ENCODE measurements around the gene TUBG1. TPM values are rescaled to one million over a fixed set of nuclear protein-coding genes. Genes with fewer than 3 reads are reported as not detected.

TUBG1 gene
- total and polyA plus RNA-seq, 9 donors, result 11.3 to 41.2 (median 25.1) TPM

DNA sequence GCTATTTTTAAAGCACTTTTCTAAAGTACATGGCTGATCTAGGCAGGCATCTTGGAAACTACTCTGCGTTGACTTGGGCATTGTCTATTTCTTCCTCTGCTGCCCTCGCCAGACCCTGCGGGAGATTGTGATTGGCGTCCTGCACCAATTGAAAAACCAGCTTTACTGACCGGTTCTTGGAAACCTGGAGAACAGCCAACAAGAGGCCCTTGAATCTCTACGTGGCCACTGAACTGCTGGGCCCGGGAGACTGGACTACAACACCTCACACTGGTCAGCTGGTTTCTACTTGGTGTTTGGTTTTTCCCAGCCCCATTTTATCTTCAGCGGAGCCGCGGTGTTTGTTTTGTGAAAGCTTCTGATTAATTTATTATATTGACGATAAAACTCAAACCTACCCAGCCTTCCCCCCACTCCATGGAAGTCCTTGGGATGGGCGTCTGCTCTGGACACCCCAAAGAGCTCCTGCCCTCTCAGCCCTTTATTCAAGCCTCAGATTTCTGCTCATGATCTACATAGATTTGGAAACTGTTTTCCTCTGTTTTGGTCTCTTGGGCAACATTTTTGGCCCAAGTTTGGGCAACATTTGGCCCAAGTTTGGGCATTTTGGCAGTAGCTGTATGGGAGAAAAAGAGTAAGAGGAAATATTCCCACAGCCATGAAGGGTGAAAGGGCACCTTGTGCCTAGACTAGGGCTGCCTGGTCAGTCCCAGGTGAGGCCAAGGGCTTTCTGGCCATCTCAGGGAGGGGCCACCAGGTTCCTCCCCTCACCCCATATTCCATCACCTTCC is 37.9 kb upstream of the TUBG1 start:
- DNase-seq, result peak in 1 of 5 donors; percentile 21
- H3K27me3 ChIP-seq, result no peaks in the 10 kb centered on the region
- no peaks in the 10 kb centered on the region for H3K36me3 ChIP-seq
- no peak overlapping the region for H3K27ac ChIP-seq
- intact Hi-C loops (cut with DNase I), result no loop called here
- TF ChIP-seq CTCF (IDR thresholded peaks at IDR 0.05) (no peak), POLR2A (IDR thresholded peaks at IDR 0.05) (no peak), EP300 (IDR thresholded peaks at IDR 0.05) (no peak)
- H3K4me3 ChIP-seq, result no peak overlapping the region
- peaks cover 2% of the 10 kb centered on the region for H3K4me1 ChIP-seq (ENCODE audit: insufficient read depth)
- no peaks in the 10 kb centered on the region for H3K9me3 ChIP-seq
- 54 to 62% (median 55%) methylated on average over 12 of the region's 12 CpGs for WGBS, 3 donors

DNA sequence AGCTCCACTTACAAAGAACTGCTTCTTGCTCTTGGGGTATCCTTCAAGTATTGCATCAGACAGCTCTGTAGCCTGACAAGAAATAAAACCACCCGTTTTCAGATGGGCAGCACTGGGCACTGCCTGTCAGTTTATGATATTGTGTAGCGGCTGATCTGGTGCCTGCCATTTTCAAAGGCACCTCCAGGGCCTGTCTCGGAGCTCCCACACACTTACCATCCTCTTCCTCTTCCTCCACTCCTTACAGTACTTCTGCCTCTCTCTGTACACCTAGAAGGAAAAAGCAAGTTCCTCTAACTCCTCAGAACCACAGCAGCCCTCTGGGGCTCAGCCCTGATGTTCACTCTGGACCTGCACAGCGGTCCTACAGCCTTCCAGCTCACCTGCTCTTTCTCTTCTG is 36.4 kb upstream of the TUBG1 start:
- intact Hi-C loops (cut with DNase I), result no loop called here
- peaks cover 4% of the 10 kb centered on the region for H3K4me1 ChIP-seq (ENCODE audit: insufficient read depth)
- no peak overlapping the region for H3K4me3 ChIP-seq
- no peaks in the 10 kb centered on the region for H3K36me3 ChIP-seq
- 73 to 82% (median 79%) methylated on average over 4 of the region's 4 CpGs for WGBS, 3 donors
- no peak overlapping the region for H3K27ac ChIP-seq
- TF ChIP-seq EP300 (IDR thresholded peaks at IDR 0.05), result no peak
- DNase-seq, result no peak
- H3K9me3 ChIP-seq, result no peaks in the 10 kb centered on the region
- no peaks in the 10 kb centered on the region for H3K27me3 ChIP-seq

- H3K27ac ChIP-seq, result no peak overlapping the region
- H3K27me3 ChIP-seq, result no peaks in the 10 kb centered on the region
- no peak for DNase-seq
- intact Hi-C loops (cut with DNase I), result no loop called here
- peaks cover 4% of the 10 kb centered on the region for H3K4me1 ChIP-seq (ENCODE audit: insufficient read depth)
- WGBS, 3 donors, result 70 to 85% (median 76%) methylated on average over 3 of the region's 3 CpGs
- no peak for TF ChIP-seq POLR2A (IDR thresholded peaks at IDR 0.05)
- TF ChIP-seq EP300 (IDR thresholded peaks at IDR 0.05), result no peak
- no peak for TF ChIP-seq CTCF (IDR thresholded peaks at IDR 0.05)
- H3K9me3 ChIP-seq, result no peaks in the 10 kb centered on the region
- no peak overlapping the region for H3K4me3 ChIP-seq
- no peaks in the 10 kb centered on the region for H3K36me3 ChIP-seq
Observed at GRCh38 chr17:42574463-42574862, 35.0 kb upstream of the TUBG1 start.

DNA sequence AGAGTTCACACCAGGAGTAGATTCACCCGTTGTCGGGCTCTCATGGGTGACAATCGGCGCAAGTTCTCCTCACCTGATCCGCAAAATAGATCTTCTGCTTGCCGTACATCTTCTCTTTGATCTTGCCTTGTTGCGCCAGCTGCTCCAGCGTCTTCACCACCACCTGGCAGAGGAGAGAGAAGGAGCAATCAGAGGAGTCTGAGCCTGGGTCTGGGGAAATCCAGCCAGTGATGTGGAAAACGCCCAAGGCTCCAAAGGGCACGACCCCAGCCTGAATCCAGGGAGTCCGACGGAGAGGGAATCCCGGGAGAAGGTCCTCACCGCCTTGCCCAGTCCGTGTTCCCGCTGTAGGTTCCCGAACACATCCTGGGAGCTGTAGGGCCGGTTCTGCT is 32.3 kb upstream of the TUBG1 start:
- peaks cover 4% of the 10 kb centered on the region for H3K4me1 ChIP-seq (ENCODE audit: insufficient read depth)
- WGBS, 3 donors, result 3 to 4% (median 3%) methylated on average over 18 of the region's 18 CpGs

More for the DNA sequence above, 32.3 kb upstream of the TUBG1 start:
- no peaks in the 10 kb centered on the region for H3K9me3 ChIP-seq
- H3K36me3 ChIP-seq, result no peaks in the 10 kb centered on the region
- H3K27ac ChIP-seq, result no peak overlapping the region
- no peaks in the 10 kb centered on the region for H3K27me3 ChIP-seq
- intact Hi-C loops (cut with DNase I), result loop anchor here in 2 of 4 donors (1.0 to 5.0 kb wide), 3 partner anchors 100 to 605 kb away; partner anchors contain the start of genes CCR10 (in 1 of the 2) and CNTNAP1 (in 1 of the 2)
- no peak for DNase-seq
- TF ChIP-seq POLR2A (IDR thresholded peaks at IDR 0.05), result no peak
- TF ChIP-seq EP300 (IDR thresholded peaks at IDR 0.05), result no peak
- TF ChIP-seq CTCF (IDR thresholded peaks at IDR 0.05), result no peak
- peak overlapping the region; percentile 65 for H3K4me3 ChIP-seq
